ENCODE data around the gene PUS3.

DNA sequence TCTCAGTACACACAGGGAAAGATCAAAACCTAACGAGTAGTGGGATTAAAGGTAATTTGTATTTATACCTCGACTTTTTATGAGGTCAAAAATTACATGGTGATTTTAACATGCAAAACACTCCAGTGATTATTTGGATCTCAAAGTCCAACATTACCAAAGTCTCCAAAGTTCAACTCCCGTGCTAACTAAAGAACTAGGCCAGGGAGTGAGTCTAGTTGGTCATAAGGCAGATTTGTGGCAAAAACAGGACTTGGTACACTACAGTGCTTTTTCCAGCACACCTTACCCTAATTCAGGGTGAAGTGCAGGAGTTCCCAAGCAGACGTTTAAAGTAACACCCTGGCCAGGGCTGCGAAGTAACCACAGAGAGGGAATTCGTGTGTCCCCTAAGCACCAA lies 1.1 kb downstream of the PUS3 start:
- no peak for TF ChIP-seq EZH2 (IDR thresholded peaks at IDR 0.05; ENCODE audit: insufficient read depth, poor library complexity, severe bottlenecking)
- no peak for TF ChIP-seq EZH2phosphoT487 (IDR thresholded peaks at IDR 0.05; ENCODE audit: insufficient read depth, low read depth)

Data from GM23248 (cell line).